SK-MEL-5 (cell line): ENCODE results near the gene TACR1. TPM values are rescaled to one million over a fixed set of nuclear protein-coding genes. Genes with fewer than 3 reads are reported as not detected.
A peak's percentile ranks its signal among the peaks of the same experiment; 100 is the strongest.

Experiments
- DNase-seq: peaks from one replicate; pipeline ENCODE4 v3.0.0-alpha.2; 2016; ENCODE audit warnings: low read depth, low spot score
- in situ Hi-C: cut with HindIII; loops from 2 replicates; pipeline ENCODE4 v1.10.0; 2016; ENCODE audit warnings: low sequenced_read_pairs, high pct_unique_total_duplicates, low pct_unique_long_range_greater_than_20kb
- small RNA-seq, 2 experiments: library from RNA; depleted of rRNA; stranded (forward); fragments of <200 nt; gene quantifications; one replicate each; pipeline ENCODE3, GENCODE V24; 2014
- total RNA-seq: library from RNA; depleted of rRNA; stranded (reverse); fragments of >200 nt; shearing (Covaris generic); gene quantifications from 2 replicates; pipeline ENCODE4 v1.2.3, GENCODE V29; 2014; rRNA removed

Gene TACR1
- total RNA-seq, 1 experiment from 2014 or later: not detected

GRCh38 chr2:75021672-75022071 is 177.6 kb downstream of the TACR1 start:
- peak; percentile 24 for DNase-seq
- in situ Hi-C loops: no loop called here

- no peak for DNase-seq
- in situ Hi-C loops: no loop called here
Observed at GRCh38 chr2:75020476-75020875, 178.8 kb downstream of the TACR1 start.

GRCh38 chr2:75019790-75020189 is 179.5 kb downstream of the TACR1 start:
- in situ Hi-C loops: no loop called here
- no peak for DNase-seq

GRCh38 chr2:75018162-75018561 is 181.2 kb downstream of the TACR1 start:
- DNase-seq: no peak
- in situ Hi-C loops: no loop called here

GRCh38 chr2:75012080-75012479 is 187.2 kb downstream of the TACR1 start:
- DNase-seq: no peak
- in situ Hi-C loops: no loop called here

GRCh38 chr2:75010571-75010970 is 188.7 kb downstream of the TACR1 start:
- in situ Hi-C loops: no loop called here
- no peak for DNase-seq

GRCh38 chr2:75007819-75008218 is 191.5 kb downstream of the TACR1 start:
- DNase-seq: no peak
- in situ Hi-C loops: no loop called here

- in situ Hi-C loops: no loop called here
- DNase-seq: no peak
Observed at GRCh38 chr2:75007061-75007460, 192.3 kb downstream of the TACR1 start.

GRCh38 chr2:75006041-75006440 is 193.3 kb downstream of the TACR1 start:
- in situ Hi-C loops: no loop called here
- DNase-seq: no peak

GRCh38 chr2:75003773-75004172 is 195.5 kb downstream of the TACR1 start:
- in situ Hi-C loops: no loop called here
- peak; percentile 21 for DNase-seq

- in situ Hi-C loops: no loop called here
- DNase-seq: no peak
Observed at GRCh38 chr2:75003276-75003675, 196.0 kb downstream of the TACR1 start.

- in situ Hi-C loops: no loop called here
- no peak for DNase-seq
Observed at GRCh38 chr2:75002007-75002406, 197.3 kb downstream of the TACR1 start.

GRCh38 chr2:74999468-74999867 is 199.9 kb downstream of the TACR1 start:
- no peak for DNase-seq
- in situ Hi-C loops: no loop called here

Small RNA genes lying within 50 kb of the gene (small RNA-seq; reads per million reads assigned to genes)
- 0 to 0.24 reads per million in 2 experiments for gene MIR5000

Other genes starting within 250 kb of the TACR1 start
- 77.4 and 116 TPM in 2 replicates for gene POLE4, start 240.9 kb downstream of the TACR1 start, total RNA-seq